Measurements from ENCODE around the gene APH1B.
A peak's percentile ranks its signal among the peaks of the same experiment; 100 is the strongest.

APH1B gene

DNA sequence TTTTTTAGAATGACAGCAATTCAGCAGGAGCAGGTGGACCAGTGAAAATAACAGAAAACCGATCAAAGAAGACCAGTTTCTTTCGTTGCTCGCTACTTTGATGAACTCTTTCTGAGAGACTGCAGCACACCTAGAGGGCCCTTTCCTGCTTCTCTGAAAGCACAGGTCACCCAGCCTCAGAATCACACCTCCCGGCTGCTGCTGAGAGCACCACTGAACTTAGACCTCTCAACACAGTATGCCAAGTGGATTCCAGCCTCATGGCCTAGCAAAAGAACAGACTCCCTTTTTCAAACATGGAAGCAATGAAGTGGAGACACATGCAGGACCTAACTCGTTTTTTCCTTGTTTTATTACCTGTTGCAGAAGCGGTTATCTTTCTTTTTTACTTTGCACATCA is 13.9 kb upstream of the APH1B start:
- TF ChIP-seq, protein P1, sequence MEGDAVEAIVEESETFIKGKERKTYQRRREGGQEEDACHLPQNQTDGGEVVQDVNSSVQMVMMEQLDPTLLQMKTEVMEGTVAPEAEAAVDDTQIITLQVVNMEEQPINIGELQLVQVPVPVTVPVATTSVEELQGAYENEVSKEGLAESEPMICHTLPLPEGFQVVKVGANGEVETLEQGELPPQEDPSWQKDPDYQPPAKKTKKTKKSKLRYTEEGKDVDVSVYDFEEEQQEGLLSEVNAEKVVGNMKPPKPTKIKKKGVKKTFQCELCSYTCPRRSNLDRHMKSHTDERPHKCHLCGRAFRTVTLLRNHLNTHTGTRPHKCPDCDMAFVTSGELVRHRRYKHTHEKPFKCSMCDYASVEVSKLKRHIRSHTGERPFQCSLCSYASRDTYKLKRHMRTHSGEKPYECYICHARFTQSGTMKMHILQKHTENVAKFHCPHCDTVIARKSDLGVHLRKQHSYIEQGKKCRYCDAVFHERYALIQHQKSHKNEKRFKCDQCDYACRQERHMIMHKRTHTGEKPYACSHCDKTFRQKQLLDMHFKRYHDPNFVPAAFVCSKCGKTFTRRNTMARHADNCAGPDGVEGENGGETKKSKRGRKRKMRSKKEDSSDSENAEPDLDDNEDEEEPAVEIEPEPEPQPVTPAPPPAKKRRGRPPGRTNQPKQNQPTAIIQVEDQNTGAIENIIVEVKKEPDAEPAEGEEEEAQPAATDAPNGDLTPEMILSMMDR (IDR thresholded peaks at IDR 0.05; ENCODE audit: unreplicated experiment in 3 of 3): no peak
- H3K36me3 Mint-ChIP-seq (ENCODE audit: low read depth): peaks cover 41% of the 10 kb centered on the region
- peaks cover 25% of the 10 kb centered on the region for H3K4me1 Mint-ChIP-seq
- no peaks in the 10 kb centered on the region for H3K9me3 Mint-ChIP-seq
- H3K27ac Mint-ChIP-seq: peak overlapping the region in 2 of 3 experiments; percentile 62 to 86
- no peak overlapping the region for H3K4me3 Mint-ChIP-seq
- no peaks in the 10 kb centered on the region for H3K27me3 Mint-ChIP-seq (ENCODE audit: low read depth)

DNA sequence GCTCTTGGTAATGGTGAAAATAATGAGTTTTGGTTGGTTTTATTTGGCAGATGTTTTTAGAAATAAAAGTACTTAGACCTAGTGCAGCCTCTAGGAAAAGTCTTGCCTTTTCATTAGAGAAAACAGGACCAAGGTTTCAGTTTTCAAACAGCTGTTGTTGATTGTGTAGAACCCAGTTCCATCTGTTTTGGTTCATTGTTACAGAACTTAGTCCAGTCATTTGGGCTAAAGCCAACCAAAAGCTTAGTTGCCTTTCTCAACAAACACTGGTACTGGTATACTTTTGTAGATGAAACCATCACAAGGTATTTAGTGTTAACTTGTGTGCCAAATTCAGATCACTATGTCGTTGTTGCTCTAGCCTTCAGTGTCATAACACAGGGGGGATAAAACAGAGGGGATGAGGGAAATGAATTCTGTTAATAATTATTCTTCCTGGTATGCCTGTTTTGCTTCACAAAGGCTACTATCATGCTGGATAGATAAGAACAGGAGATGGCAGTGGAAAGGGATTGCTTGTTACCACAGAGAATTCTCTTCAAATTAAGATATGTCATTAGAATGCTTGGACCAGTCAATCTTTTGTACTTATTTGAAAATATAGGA is 12.6 kb upstream of the APH1B start:
- Mint-ChIP-seq H3K4me3 (peak overlapping the region in 1 of 3 experiments; percentile 2), H3K36me3 (ENCODE audit: low read depth) (peaks cover 41% of the 10 kb centered on the region), H3K27me3 (ENCODE audit: low read depth) (no peaks in the 10 kb centered on the region), H3K4me1 (peaks cover 30% of the 10 kb centered on the region), H3K9me3 (no peaks in the 10 kb centered on the region), H3K27ac (peak overlapping the region; percentile 4 to 86 (median 80))
- TF ChIP-seq, protein P1 (IDR thresholded peaks at IDR 0.05; ENCODE audit: unreplicated experiment in 3 of 3): no peak

DNA sequence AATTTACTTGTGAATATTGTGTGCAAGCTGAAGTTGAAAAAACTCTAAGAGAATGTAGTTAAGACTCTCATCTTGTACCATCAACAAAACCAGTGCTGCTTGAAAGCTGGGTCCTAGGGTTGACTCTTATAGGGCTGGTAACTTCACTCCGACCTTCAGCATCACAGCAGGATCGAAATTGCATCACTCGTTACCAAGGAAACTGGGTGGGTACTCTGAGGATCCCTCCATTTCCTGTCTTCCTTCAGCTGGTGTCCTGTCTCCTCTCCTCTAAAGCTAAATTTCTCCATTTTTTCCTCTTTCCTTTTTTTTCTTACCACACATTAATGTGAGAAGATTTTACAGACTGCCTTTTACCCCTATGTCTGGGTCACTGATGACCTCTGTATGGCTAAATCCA is 3.0 kb upstream of the APH1B start:
- Mint-ChIP-seq H3K4me1 (peaks cover 14% of the 10 kb centered on the region), H3K9me3 (peaks cover 3% of the 10 kb centered on the region), H3K4me3 (no peak overlapping the region), H3K36me3 (ENCODE audit: low read depth) (peaks cover 16% of the 10 kb centered on the region), H3K27me3 (ENCODE audit: low read depth) (no peaks in the 10 kb centered on the region), H3K27ac (no peak overlapping the region)
- TF ChIP-seq, protein P1 (IDR thresholded peaks at IDR 0.05; ENCODE audit: unreplicated experiment in 3 of 3): no peak

DNA sequence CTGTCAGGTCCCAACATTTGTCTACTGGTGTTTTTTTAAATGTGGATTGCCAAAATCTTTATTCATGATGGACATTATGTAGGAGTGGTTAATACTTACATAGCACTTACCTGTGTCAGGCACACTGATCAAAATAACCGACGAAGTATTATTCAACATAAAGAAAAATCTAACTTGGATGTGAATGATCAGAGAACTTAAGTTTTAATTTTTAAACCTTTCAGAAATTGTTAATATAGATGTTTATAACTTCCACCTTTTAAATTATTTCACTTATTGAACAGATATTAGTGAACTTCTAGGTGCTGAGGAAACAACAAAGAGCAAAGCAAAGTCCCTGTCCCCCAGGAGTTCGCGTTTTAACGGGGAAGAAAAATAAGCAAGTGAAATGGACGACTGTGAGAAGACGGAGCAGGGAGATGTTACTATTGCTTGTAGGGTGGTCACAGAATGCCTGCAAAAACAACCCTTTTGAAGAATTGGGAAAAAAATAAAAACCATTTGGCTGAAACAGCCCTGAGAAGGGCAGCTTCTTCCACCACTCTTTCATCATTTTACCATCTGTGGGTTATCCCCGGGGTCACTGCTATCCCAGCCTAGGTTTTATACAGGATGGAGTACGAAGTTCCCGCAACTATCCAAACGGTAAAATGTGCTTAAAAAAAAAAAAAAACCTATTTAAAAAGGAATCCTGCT is 915 bp upstream of the APH1B start:
- Mint-ChIP-seq H3K36me3 (ENCODE audit: low read depth) (peaks cover 8% of the 10 kb centered on the region), H3K4me3 (peak overlapping the region; percentile 93 to 98 (median 96)), H3K4me1 (peaks cover 14% of the 10 kb centered on the region), H3K27ac (peak overlapping the region; percentile 53 to 96 (median 89)), H3K9me3 (peaks cover 3% of the 10 kb centered on the region), H3K27me3 (ENCODE audit: low read depth) (no peaks in the 10 kb centered on the region)
- TF ChIP-seq, protein P1 (IDR thresholded peaks at IDR 0.05; ENCODE audit: unreplicated experiment in 3 of 3): no peak

DNA sequence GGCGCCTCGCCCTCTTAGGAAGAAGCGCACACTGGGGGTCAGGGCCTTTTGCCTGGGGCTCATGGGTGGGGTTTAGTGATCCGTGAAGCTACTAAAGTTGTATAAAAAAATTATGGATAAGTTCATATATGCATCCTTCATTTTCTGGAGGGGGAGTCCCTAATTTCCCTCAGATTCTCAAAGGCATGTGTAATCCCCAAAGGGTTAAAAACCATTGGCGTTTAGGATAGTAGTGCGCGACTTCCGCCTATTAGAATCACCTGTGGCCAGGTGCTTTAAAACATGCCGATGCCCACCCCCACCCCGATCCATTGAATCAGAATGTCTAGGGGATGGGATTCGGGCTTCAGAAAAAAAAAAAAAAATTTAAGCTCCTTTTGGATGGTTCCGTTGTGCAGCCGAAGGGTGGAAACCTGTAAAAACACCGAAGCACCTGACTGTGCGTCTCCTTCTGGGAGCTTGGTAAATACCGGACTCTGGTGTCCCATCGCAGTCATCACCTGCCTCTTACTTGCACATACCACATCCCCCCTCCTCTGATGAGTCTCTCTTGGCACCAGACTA is 570 bp downstream of the APH1B start:
- Mint-ChIP-seq H3K27me3 (ENCODE audit: low read depth) (no peaks in the 10 kb centered on the region), H3K4me1 (peaks cover 14% of the 10 kb centered on the region), H3K36me3 (ENCODE audit: low read depth) (peaks cover 8% of the 10 kb centered on the region), H3K27ac (peak overlapping the region; percentile 64 to 85 (median 68)), H3K4me3 (peak overlapping the region; percentile 83 to 91 (median 88)), H3K9me3 (no peaks in the 10 kb centered on the region)
- TF ChIP-seq, protein P1 (IDR thresholded peaks at IDR 0.05; ENCODE audit: unreplicated experiment in 3 of 3): no peak

All from nephron (organoid).